K562 (cell line): ENCODE results near the gene PRKACA. TPM values are rescaled to one million over a fixed set of nuclear protein-coding genes. Genes with fewer than 3 reads are reported as not detected.

Source experiments
- BDP1 ChIP-seq: IDR thresholded peaks from 3 replicates; pipeline ENCODE4 v1.6.1; 2011; ENCODE audit not compliant: insufficient read length, insufficient read depth
- BRD4 ChIP-seq: fragments of 200-600 bp; sonication (generic); IDR thresholded peaks from 2 replicates; pipeline ENCODE4 v1.6.1; 2017; ENCODE audit warnings: inconsistent platforms
- CCNT2 ChIP-seq: IDR thresholded peaks from 2 replicates; pipeline ENCODE4 v1.6.1; 2011; ENCODE audit warnings: borderline replicate concordance, low read depth, mild to moderate bottlenecking, moderate library complexity, mixed read lengths, low read length; ENCODE audit not compliant: insufficient read length; ENCODE audit errors: extremely low read depth
- CREBBP ChIP-seq: IDR thresholded peaks from one replicate; pipeline ENCODE4 v1.6.1; 2012; ENCODE audit warnings: low read depth, mild to moderate bottlenecking, control low read depth, inconsistent platforms, low read length
- CTBP1 ChIP-seq: fragments of 450-650 bp; IDR thresholded peaks from 2 replicates; pipeline ENCODE4 v1.6.1; 2016; ENCODE audit warnings: borderline replicate concordance
- ELF1 ChIP-seq: fragments of 200-800 bp; sonication (Bioruptor generic); IDR thresholded peaks from 2 replicates; pipeline ENCODE4 v1.6.1; 2016; ENCODE audit warnings: missing genetic modification characterization, missing compliant biosample characterization
- ETV5 ChIP-seq: sonication (generic); formaldehyde crosslinking; IDR thresholded peaks from 2 replicates; pipeline ENCODE4 v1.4.0; 2020; ENCODE audit warnings: low read depth, mild to moderate bottlenecking, missing genetic modification reagents
- GABPB2 ChIP-seq: fragments of 250-450 bp; sonication (Bioruptor Pico); conservative IDR thresholded peaks from 2 replicates; pipeline ENCODE4 v1.5.1; 2021; ENCODE audit warnings: mild to moderate bottlenecking
- GTF2A2 ChIP-seq: IDR thresholded peaks from 2 replicates; pipeline ENCODE4 v1.6.1; 2016; ENCODE audit warnings: mild to moderate bottlenecking, missing genetic modification characterization, missing compliant biosample characterization
- NCOA1 ChIP-seq: fragments of 450-650 bp; IDR thresholded peaks from 2 replicates; pipeline ENCODE4 v1.6.1; 2016; ENCODE audit warnings: low read depth
- NR2C2 ChIP-seq, 2 experiments: fragments of 200-800 bp in 1 of 2; sonication (Bioruptor generic) in 1 of 2; sonication (generic) in 1 of 2; formaldehyde crosslinking in 1 of 2; IDR thresholded peaks; 2 replicates each; pipeline versions ENCODE4 v1.6.1 to v1.8.0; 2016 to 2022; ENCODE audit warnings: mild to moderate bottlenecking in 1 of 2, missing compliant biosample characterization in 1 of 2, missing genetic modification characterization in 1 of 2, missing genetic modification reagents in 1 of 2
- RNF2 ChIP-seq: sonication (generic); IDR thresholded peaks from 2 replicates; pipeline ENCODE4 v1.6.1; 2016
- RUNX1 ChIP-seq: sonication (generic); IDR thresholded peaks from 2 replicates; pipeline ENCODE4 v1.6.1; 2016; ENCODE audit warnings: antibody characterized with exemption, low read depth
- SLC30A9 ChIP-seq: fragments of 250-450 bp; sonication (Bioruptor Pico); IDR thresholded peaks from 2 replicates; pipeline ENCODE4 v1.8.0; 2022; ENCODE audit warnings: mild to moderate bottlenecking, moderate library complexity
- SMAD4 ChIP-seq: fragments of 250-450 bp; sonication (Bioruptor Pico); conservative IDR thresholded peaks from 2 replicates; pipeline ENCODE4 v1.8.0; 2021; ENCODE audit warnings: inconsistent platforms, mild to moderate bottlenecking, moderate library complexity
- SPI1 ChIP-seq: IDR thresholded peaks from 2 replicates; pipeline ENCODE4 v1.6.1; 2011; ENCODE audit warnings: low read depth, low read length, control low read depth, borderline replicate concordance
- STAT5A ChIP-seq: IDR thresholded peaks from 2 replicates; pipeline ENCODE4 v1.6.1; 2012; ENCODE audit warnings: low read length, inconsistent platforms, borderline replicate concordance
- SUPT5H ChIP-seq: fragments of 450-650 bp; IDR thresholded peaks from 2 replicates; pipeline ENCODE4 v1.6.1; 2016
- TSC22D4 ChIP-seq: fragments of 450-650 bp; IDR thresholded peaks from 2 replicates; pipeline ENCODE4 v1.6.1; 2016; ENCODE audit warnings: missing genetic modification characterization, missing biosample characterization, control low read depth
- polyA plus RNA-seq, 8 experiments: library from polyadenylated mRNA; depleted of rRNA in 4 of 8; stranded (reverse) in 5 of 8; unstranded in 3 of 8; fragments of >200 nt; fragmentation: Nextera tagmentation in 2 of 8; fragmentation: Illumina TruSeq in 1 of 8; extraction: Ambion mirVana in 2 of 8; extraction: Trizol in 1 of 8; gene quantifications; 2 replicates each; pipeline versions ENCODE4 v1.2.1 to v1.2.3, GENCODE V29; 2011 to 2014; ENCODE audit warnings: inconsistent platforms in 1 of 8, missing spikeins in 1 of 8
- total RNA-seq, 7 experiments: library from RNA; depleted of rRNA in 6 of 7; stranded (reverse); fragments of >200 nt in 6 of 7; fragmentation: Illumina TruSeq in 2 of 7; extraction: Trizol in 2 of 7; gene quantifications; 2 replicates each; pipeline versions ENCODE4 v1.2.1 to v1.2.3, GENCODE V29; 2011 to 2021; ENCODE audit warnings: low replicate concordance in 1 of 7
- TF ChIP-seq, protein P1 (sequence below): sonication (generic); formaldehyde crosslinking; IDR thresholded peaks from 2 replicates; pipeline ENCODE4 v1.8.0; 2023; ENCODE audit warnings: mild to moderate bottlenecking, missing genetic modification reagents
- TF ChIP-seq, protein P2 (sequence below): fragments of 200-800 bp; sonication (Bioruptor generic); IDR thresholded peaks from 2 replicates; pipeline ENCODE4 v1.6.1; 2016; ENCODE audit warnings: missing genetic modification characterization, missing compliant biosample characterization
- TF ChIP-seq, protein P3 (sequence below): fragments of 250-450 bp; sonication (Bioruptor Pico); IDR thresholded peaks from 2 replicates; pipeline ENCODE4 v1.8.0; 2022; ENCODE audit warnings: inconsistent platforms, mild to moderate bottlenecking, moderate library complexity, borderline replicate concordance

PRKACA gene
- total and polyA plus RNA-seq, 9 of the 15 experiments (the other 6 are each of a cell fraction or from before 2014, with no cell fraction given) = 1.2 to 63.1 (median 13.0) TPM

DNA sequence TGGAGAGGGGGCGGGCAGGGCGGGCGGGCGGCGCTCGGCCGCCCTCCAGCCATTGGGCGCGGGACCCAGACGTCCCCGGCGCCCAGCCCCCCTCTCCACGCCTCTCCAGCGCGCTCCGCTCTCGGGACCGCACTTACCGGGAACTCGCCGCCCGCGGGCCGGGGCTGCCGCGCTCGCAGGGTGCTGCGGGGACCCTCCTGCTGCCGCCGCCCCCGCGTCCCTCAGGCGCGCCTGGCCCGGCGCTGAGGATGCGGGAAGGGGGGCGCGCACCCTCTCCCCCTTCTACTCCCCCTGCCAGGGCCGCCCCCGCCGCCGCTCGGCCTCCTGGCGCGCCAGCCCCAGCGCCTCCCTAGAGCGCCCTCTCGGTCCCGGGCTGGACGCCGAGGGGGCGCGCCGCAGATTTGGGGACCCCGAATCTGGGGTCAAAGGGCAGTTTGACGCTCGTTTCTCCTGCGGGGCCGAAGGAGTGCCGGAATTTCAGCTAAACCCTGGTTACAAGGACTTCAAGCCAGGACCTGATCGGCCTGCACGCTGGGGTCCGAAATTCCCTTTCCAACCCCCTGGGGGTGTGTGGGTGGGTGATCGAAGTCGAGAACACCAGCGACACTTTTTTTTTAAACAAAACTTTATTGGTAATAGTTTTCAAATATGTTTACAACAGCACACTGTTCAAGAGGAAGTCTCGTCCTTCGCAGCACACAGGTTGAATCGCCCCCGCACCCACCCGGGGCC is 26.3 kb downstream of the PRKACA start (continued):
- TF ChIP-seq NR2C2 (CRISPR knock-in tag; IDR thresholded peaks at IDR 0.05) (peak; percentile 74), NR2C2 (tag; IDR thresholded peaks at IDR 0.05) (peak; percentile 96), ETV5 (CRISPR knock-in tag) (0 out of 2 replicates have a peak, but pooled peaks have one; percentile 49), SPI1 (peak; percentile 81), SMAD4 (CRISPR knock-in tag) (peak; percentile 84), BDP1 (no peak), GTF2A2 (tag) (no peak), CREBBP (no peak), CCNT2 (peak; percentile 65), ELF1 (tag) (peak; percentile 66; the same call in 1 of the 2 replicates), SUPT5H (peak; percentile 46), TSC22D4 (no peak), GABPB2 (no peak), RUNX1 (no peak), STAT5A (no peak; the same call in 1 of the 2 replicates), BRD4 (no peak), RNF2 (peak; percentile 24; the same call in 1 of the 2 replicates), CTBP1 (peak; percentile 99), NCOA1 (0 out of 2 replicates have a peak, but pooled peaks have one; percentile 19), SLC30A9 (CRISPR knock-in tag) (no peak)
- TF ChIP-seq, protein P1, sequence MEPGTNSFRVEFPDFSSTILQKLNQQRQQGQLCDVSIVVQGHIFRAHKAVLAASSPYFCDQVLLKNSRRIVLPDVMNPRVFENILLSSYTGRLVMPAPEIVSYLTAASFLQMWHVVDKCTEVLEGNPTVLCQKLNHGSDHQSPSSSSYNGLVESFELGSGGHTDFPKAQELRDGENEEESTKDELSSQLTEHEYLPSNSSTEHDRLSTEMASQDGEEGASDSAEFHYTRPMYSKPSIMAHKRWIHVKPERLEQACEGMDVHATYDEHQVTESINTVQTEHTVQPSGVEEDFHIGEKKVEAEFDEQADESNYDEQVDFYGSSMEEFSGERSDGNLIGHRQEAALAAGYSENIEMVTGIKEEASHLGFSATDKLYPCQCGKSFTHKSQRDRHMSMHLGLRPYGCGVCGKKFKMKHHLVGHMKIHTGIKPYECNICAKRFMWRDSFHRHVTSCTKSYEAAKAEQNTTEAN (CRISPR knock-in tag) = no peak
- TF ChIP-seq, protein P2, sequence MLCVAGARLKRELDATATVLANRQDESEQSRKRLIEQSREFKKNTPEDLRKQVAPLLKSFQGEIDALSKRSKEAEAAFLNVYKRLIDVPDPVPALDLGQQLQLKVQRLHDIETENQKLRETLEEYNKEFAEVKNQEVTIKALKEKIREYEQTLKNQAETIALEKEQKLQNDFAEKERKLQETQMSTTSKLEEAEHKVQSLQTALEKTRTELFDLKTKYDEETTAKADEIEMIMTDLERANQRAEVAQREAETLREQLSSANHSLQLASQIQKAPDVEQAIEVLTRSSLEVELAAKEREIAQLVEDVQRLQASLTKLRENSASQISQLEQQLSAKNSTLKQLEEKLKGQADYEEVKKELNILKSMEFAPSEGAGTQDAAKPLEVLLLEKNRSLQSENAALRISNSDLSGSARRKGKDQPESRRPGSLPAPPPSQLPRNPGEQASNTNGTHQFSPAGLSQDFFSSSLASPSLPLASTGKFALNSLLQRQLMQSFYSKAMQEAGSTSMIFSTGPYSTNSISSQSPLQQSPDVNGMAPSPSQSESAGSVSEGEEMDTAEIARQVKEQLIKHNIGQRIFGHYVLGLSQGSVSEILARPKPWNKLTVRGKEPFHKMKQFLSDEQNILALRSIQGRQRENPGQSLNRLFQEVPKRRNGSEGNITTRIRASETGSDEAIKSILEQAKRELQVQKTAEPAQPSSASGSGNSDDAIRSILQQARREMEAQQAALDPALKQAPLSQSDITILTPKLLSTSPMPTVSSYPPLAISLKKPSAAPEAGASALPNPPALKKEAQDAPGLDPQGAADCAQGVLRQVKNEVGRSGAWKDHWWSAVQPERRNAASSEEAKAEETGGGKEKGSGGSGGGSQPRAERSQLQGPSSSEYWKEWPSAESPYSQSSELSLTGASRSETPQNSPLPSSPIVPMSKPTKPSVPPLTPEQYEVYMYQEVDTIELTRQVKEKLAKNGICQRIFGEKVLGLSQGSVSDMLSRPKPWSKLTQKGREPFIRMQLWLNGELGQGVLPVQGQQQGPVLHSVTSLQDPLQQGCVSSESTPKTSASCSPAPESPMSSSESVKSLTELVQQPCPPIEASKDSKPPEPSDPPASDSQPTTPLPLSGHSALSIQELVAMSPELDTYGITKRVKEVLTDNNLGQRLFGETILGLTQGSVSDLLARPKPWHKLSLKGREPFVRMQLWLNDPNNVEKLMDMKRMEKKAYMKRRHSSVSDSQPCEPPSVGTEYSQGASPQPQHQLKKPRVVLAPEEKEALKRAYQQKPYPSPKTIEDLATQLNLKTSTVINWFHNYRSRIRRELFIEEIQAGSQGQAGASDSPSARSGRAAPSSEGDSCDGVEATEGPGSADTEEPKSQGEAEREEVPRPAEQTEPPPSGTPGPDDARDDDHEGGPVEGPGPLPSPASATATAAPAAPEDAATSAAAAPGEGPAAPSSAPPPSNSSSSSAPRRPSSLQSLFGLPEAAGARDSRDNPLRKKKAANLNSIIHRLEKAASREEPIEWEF (CRISPR knock-in tag) = no peak
- TF ChIP-seq, protein P3, sequence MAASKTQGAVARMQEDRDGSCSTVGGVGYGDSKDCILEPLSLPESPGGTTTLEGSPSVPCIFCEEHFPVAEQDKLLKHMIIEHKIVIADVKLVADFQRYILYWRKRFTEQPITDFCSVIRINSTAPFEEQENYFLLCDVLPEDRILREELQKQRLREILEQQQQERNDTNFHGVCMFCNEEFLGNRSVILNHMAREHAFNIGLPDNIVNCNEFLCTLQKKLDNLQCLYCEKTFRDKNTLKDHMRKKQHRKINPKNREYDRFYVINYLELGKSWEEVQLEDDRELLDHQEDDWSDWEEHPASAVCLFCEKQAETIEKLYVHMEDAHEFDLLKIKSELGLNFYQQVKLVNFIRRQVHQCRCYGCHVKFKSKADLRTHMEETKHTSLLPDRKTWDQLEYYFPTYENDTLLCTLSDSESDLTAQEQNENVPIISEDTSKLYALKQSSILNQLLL (CRISPR knock-in tag) = no peak
